Measurements from ENCODE around the gene KNSTRN. TPM values are rescaled to one million over a fixed set of nuclear protein-coding genes. Genes with fewer than 3 reads are reported as not detected.

Gene KNSTRN
- total and polyA plus RNA-seq, 2 of the 8 experiments (the other 6 are each of a cell fraction or from before 2014, with no cell fraction given) = 25.1 to 79.4 TPM

DNA sequence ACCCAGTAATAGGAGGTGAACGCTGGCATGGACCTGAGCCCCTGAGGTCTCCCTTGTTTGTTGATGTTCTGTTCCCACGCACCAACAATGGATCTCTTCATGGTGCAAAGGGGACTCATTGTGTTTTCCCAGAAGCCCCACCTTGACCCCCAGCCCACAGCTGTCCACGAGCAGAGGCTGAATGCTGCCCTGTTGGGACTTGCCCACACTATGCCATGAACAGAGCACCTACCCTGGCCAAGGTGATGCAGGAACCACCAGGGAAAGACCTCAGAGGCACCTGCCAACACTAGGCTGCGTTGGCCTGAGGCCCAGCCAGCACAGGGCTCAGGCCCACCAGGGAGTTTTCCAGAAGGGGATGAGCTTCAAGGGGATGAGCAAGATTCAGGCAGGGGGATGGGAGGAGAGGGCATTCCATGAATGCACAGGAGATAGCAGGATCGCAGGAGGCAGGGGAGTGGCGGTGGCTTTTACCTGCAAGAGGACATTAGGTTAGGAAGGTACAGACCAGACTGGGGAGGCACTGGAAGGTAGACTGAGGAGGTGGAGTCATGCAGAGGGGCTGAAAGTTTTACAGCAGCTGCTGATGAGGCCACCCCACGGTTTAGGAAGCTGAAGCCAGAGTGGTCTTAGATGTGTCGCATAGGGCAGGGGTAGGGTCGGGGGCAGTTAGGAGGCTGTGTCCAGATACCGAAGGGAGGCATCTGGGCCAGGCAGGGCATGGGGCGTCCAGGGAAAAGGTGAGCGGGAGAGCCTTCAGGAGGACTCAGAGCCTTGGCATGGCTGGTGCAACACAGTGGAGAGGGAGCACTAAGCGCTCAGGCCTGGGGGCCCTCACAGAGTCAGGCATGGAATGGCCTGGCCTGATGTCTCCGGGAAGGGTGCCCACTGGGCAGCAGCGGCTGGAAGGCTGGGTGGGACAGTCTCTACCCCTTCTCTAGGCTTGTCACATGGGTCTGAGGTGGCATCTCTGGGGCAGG is 35.7 kb upstream of the KNSTRN start:
- no peak overlapping the region for H2AK5ac ChIP-seq (ENCODE audit: low read depth, low read length)

More for the DNA sequence above, 35.7 kb upstream of the KNSTRN start:
- Histone ChIP-seq H2BK5ac (ENCODE audit: low read depth, low read length) (no peak overlapping the region), H3K36me3 (ENCODE audit: control insufficient read depth in 2 of 4, insufficient read depth in 4 of 4, low read length in 3 of 4) (no peaks in the 10 kb centered on the region), H3K27ac (ENCODE audit: low read depth, low read length) (no peak overlapping the region), H3K4me1 (replicated peaks in 1 of 4; ENCODE audit: control insufficient read depth in 3 of 4, insufficient read depth in 4 of 4, low read length in 3 of 4) (peaks cover 0 to 5% (median 0%) of the 10 kb centered on the region in 4 experiments; a peak in 2 of 7 replicates), H3K9me3 (ENCODE audit: insufficient read depth in 2 of 2, low read depth in 1 of 2, low read length in 1 of 2) (no peaks in the 10 kb centered on the region), H3K56ac (replicated peaks; ENCODE audit: insufficient read length, low read depth, low read length) (no peak overlapping the region), H3K14ac (ENCODE audit: insufficient read length) (no peak overlapping the region), H3K23ac (ENCODE audit: insufficient read length) (no peak overlapping the region), H2AFZ (ENCODE audit: low read length) (no peak overlapping the region), H4K8ac (ENCODE audit: extremely low read depth, insufficient read depth, low read length) (peak overlapping the region; percentile 3; the same call in 1 of the 2 replicates), H3K4me3 (ENCODE audit: extremely low read depth in 1 of 4, insufficient read depth in 2 of 4, low read depth in 3 of 4, low read length in 4 of 4) (no peak overlapping the region), H3K23me2 (ENCODE audit: low read depth, low read length) (peaks cover 2% of the 10 kb centered on the region; the same call in 1 of the 2 replicates), H3K27me3 (replicated peaks in 1 of 4; ENCODE audit: control insufficient read depth in 3 of 4, extremely low read depth in 1 of 4, insufficient read depth in 3 of 4, low read length in 3 of 4) (no peaks in the 10 kb centered on the region), H3K9ac (replicated peaks in 1 of 4; ENCODE audit: extremely low read depth in 1 of 4, low read depth in 3 of 4, low read length in 3 of 4) (no peak overlapping the region), H3K79me2 (ENCODE audit: control insufficient read depth in 1 of 2, insufficient read depth in 2 of 2, low read length in 2 of 2) (no peaks in the 10 kb centered on the region), H2BK12ac (ENCODE audit: low read depth, low read length) (no peak overlapping the region), H3K4me2 (ENCODE audit: insufficient read depth in 1 of 2, low read depth in 2 of 2, low read length in 2 of 2) (no peak overlapping the region), H4K20me1 (replicated peaks in 1 of 2; ENCODE audit: control insufficient read depth in 1 of 2, insufficient read depth in 2 of 2, low read length in 2 of 2) (no peaks in the 10 kb centered on the region), H3K18ac (ENCODE audit: extremely low read depth, low read length) (no peak overlapping the region; the same call in 1 of the 2 replicates), H4K5ac (ENCODE audit: insufficient read length, low read depth, low read length) (no peak overlapping the region), H4K91ac (replicated peaks; ENCODE audit: insufficient read length, low read length) (no peak overlapping the region), H2BK20ac (ENCODE audit: low read length) (no peak overlapping the region), H2BK120ac (replicated peaks; ENCODE audit: low read depth, low read length) (no peak overlapping the region), H2BK15ac (ENCODE audit: low read length) (0 out of 2 replicates have a peak overlapping the region, but pooled peaks have one; percentile 29), H3K79me1 (ENCODE audit: low read depth, low read length) (no peaks in the 10 kb centered on the region), H3K4ac (replicated peaks; ENCODE audit: insufficient read length, low read depth, low read length) (no peak overlapping the region)
- CTCF ChIA-PET (ENCODE audit: partially characterized antibody) = interaction anchor here (0.7 to 27.4 kb wide), 8 partner anchors 5 to 233 kb away, joined by 3 to 584 read pairs (median 128); partner anchors contain the start of genes CCDC9B, DISP2, INAFM2 and KNSTRN
- DNase-seq (ENCODE audit: low read depth in 1 of 2, low spot score in 2 of 2) = no peak
- POLR2A ChIA-PET (ENCODE audit: partially characterized antibody) = interaction anchor here (1.0 kb wide), 1 partner anchor 21 kb away, joined by 3 read pairs; no protein-coding TSS in a partner anchor
- no peak for FAIRE-seq
- WGBS, 2 experiments (ENCODE audit: extremely low coverage in 1 of 2, insufficient coverage in 1 of 2, insufficient read length in 1 of 2, insufficient replicate concordance in 2 of 2, low coverage in 1 of 2, low lambda C conversion rate in 2 of 2, missing lambda C conversion rate in 1 of 2) = 85% methylated on average over 15 of the region's 15 CpGs; no CpG with 5 or more reads in 1 of the 2 experiments

All from H1 (cell line).